Mesenchymal stem cell (in vitro differentiated cells and primary cell): ENCODE results near the gene TRIM58.

Experiments used
- DNase-seq: peaks from one replicate; pipeline ENCODE4 v3.0.0-alpha.2; 2013
- H2AFZ ChIP-seq: one replicate; pipeline ENCODE4 v1.6.1; 2013; ENCODE audit warnings: low read depth, mild to moderate bottlenecking, control low read depth, inconsistent platforms, low read length, moderate library complexity
- H2AK5ac ChIP-seq: 2 replicates; pipeline ENCODE4 v1.6.1; 2013; ENCODE audit warnings: low read length, moderate library complexity, mild to moderate bottlenecking, inconsistent platforms; ENCODE audit not compliant: severe bottlenecking
- H2BK120ac ChIP-seq: one replicate; pipeline ENCODE4 v1.6.1; 2013; ENCODE audit warnings: low read depth, mild to moderate bottlenecking, inconsistent platforms, low read length, moderate library complexity
- H2BK12ac ChIP-seq, 2 experiments: one replicate each; pipeline ENCODE4 v1.6.1; 2013; ENCODE audit warnings: inconsistent platforms in 2 of 2, low read length in 2 of 2, mild to moderate bottlenecking in 2 of 2, moderate library complexity in 2 of 2, control low read depth in 1 of 2
- H2BK15ac ChIP-seq: one replicate; pipeline ENCODE4 v1.6.1; 2013; ENCODE audit warnings: mild to moderate bottlenecking, low read depth, inconsistent platforms; ENCODE audit not compliant: poor library complexity, severe bottlenecking
- H2BK5ac ChIP-seq: 2 replicates; pipeline ENCODE4 v1.6.1; 2013; ENCODE audit warnings: low read depth, mild to moderate bottlenecking, low read length, control low read depth, inconsistent platforms; ENCODE audit not compliant: poor library complexity, severe bottlenecking
- H3K14ac ChIP-seq, 2 experiments: one replicate each; pipeline ENCODE4 v1.6.1; 2013; ENCODE audit warnings: inconsistent platforms in 2 of 2, low read length in 2 of 2, control low read depth in 1 of 2, mild to moderate bottlenecking in 1 of 2, moderate library complexity in 1 of 2
- H3K18ac ChIP-seq, 2 experiments: one replicate each; pipeline ENCODE4 v1.6.1; 2013; ENCODE audit warnings: inconsistent platforms in 2 of 2, low read length in 2 of 2, control low read depth in 1 of 2, low read depth in 1 of 2, mild to moderate bottlenecking in 1 of 2
- H3K23ac ChIP-seq, 2 experiments: one replicate each; pipeline ENCODE4 v1.6.1; 2013; ENCODE audit warnings: inconsistent platforms in 2 of 2, low read length in 2 of 2, mild to moderate bottlenecking in 2 of 2, moderate library complexity in 2 of 2, control low read depth in 1 of 2
- H3K27ac ChIP-seq: 2 replicates; pipeline ENCODE4 v1.5.1; 2013; ENCODE audit warnings: mild to moderate bottlenecking, moderate library complexity, low read length, control low read depth, inconsistent platforms; ENCODE audit not compliant: poor library complexity, severe bottlenecking
- H3K27me3 ChIP-seq, 2 experiments: 2 replicates each; pipeline versions ENCODE4 v1.6.1 to v1.7.0; 2013; ENCODE audit warnings: low read length in 2 of 2, mild to moderate bottlenecking in 2 of 2, moderate library complexity in 2 of 2, control low read depth in 1 of 2, inconsistent platforms in 1 of 2; ENCODE audit not compliant: control insufficient read depth in 1 of 2, insufficient read depth in 1 of 2
- H3K36me3 ChIP-seq, 2 experiments: 2 replicates each; pipeline versions ENCODE4 v1.6.1 to v1.7.0; 2013; ENCODE audit warnings: low read length in 2 of 2, control low read depth in 1 of 2, inconsistent platforms in 1 of 2, low read depth in 1 of 2, mild to moderate bottlenecking in 1 of 2; ENCODE audit not compliant: insufficient read depth in 2 of 2, control insufficient read depth in 1 of 2
- H3K4ac ChIP-seq, 2 experiments: one replicate each; pipeline ENCODE4 v1.6.1; 2013; ENCODE audit warnings: inconsistent platforms in 2 of 2, low read length in 2 of 2, mild to moderate bottlenecking in 2 of 2, moderate library complexity in 2 of 2, control low read depth in 1 of 2, low read depth in 1 of 2
- H3K4me1 ChIP-seq: 2 replicates; pipeline ENCODE4 v1.6.1; 2013; ENCODE audit warnings: low read depth, low read length, control low read depth; ENCODE audit not compliant: control insufficient read depth, insufficient read depth
- H3K4me2 ChIP-seq: 2 replicates; pipeline ENCODE4 v1.6.1; 2013; ENCODE audit warnings: low read length, mild to moderate bottlenecking, inconsistent platforms; ENCODE audit not compliant: poor library complexity, severe bottlenecking
- H3K4me3 ChIP-seq, 2 experiments: 2 replicates each; pipeline versions ENCODE4 v1.5.1 to v1.7.0; 2013; ENCODE audit warnings: low read length in 2 of 2, mild to moderate bottlenecking in 2 of 2, control low read depth in 1 of 2, low read depth in 1 of 2; ENCODE audit not compliant: insufficient read depth in 1 of 2
- H3K79me1 ChIP-seq: replicated peaks from 2 replicates; pipeline ENCODE4 v1.6.1; 2013; ENCODE audit warnings: mild to moderate bottlenecking, control low read depth, low read length, inconsistent platforms; ENCODE audit not compliant: poor library complexity, severe bottlenecking
- H3K9ac ChIP-seq: 2 replicates; pipeline ENCODE4 v1.7.0; 2013; ENCODE audit warnings: mild to moderate bottlenecking, low read length, moderate library complexity
- H3K9me3 ChIP-seq: 2 replicates; pipeline ENCODE4 v1.7.0; 2013; ENCODE audit warnings: mild to moderate bottlenecking, low read length; ENCODE audit not compliant: control insufficient read depth
- H4K8ac ChIP-seq: one replicate; pipeline ENCODE4 v1.6.1; 2013; ENCODE audit warnings: inconsistent platforms, mild to moderate bottlenecking, low read length, moderate library complexity
- H4K91ac ChIP-seq: one replicate; pipeline ENCODE4 v1.6.1; 2013; ENCODE audit warnings: mild to moderate bottlenecking, low read length, inconsistent platforms
- WGBS: methylation state at CpG from one replicate; pipeline ENCODE4 v1.1.7; 2013; ENCODE audit warnings: mixed read lengths; 5-methylcytosine and 5-hydroxymethylcytosine counted together

The TRIM58 gene

DNA sequence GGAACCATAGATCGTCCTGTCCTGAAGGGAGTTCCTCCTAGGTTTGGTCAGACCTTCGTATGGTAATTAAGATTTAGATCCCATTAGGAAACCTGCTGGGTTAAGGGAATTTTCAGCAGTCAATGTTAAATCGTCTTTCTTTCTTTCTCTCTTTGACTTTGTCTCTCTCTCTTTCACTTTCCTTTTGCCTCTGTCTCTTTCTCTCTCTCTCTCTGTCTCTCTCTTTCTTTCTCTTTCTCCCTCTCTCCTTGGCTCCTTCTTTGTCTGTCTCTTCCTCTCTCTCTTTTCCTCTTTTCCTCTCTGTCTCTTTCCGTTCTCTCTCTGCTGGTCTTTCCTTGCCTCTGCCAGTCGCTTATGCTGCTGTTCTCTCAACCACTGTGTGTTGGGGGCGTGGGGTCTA, 47.1 kb downstream of the TRIM58 start:
- no peak overlapping the region for H2BK15ac ChIP-seq
- no peak overlapping the region for H3K4ac ChIP-seq
- H2BK5ac ChIP-seq = no peak overlapping the region
- no peak overlapping the region for H3K4me3 ChIP-seq
- H2BK120ac ChIP-seq = no peak overlapping the region
- no peak overlapping the region for H2BK12ac ChIP-seq
- no peaks in the 10 kb centered on the region for H3K4me1 ChIP-seq
- H3K27me3 ChIP-seq = no peaks in the 10 kb centered on the region
- H2AFZ ChIP-seq = no peak overlapping the region
- no peak overlapping the region for H3K4me2 ChIP-seq
- no peak overlapping the region for H2AK5ac ChIP-seq
- no peak overlapping the region for H3K9ac ChIP-seq
- H3K27ac ChIP-seq = no peak overlapping the region
- H3K18ac ChIP-seq = no peak overlapping the region
- no peak overlapping the region for H3K14ac ChIP-seq
- H3K79me1 ChIP-seq = no peaks in the 10 kb centered on the region
- no peaks in the 10 kb centered on the region for H3K36me3 ChIP-seq
- H4K8ac ChIP-seq = no peak overlapping the region
- H4K91ac ChIP-seq = no peak overlapping the region
- no peak for DNase-seq
- WGBS = 72% methylated on average over 5 of the region's 6 CpGs
- no peaks in the 10 kb centered on the region for H3K9me3 ChIP-seq
- H3K23ac ChIP-seq = no peak overlapping the region

DNA sequence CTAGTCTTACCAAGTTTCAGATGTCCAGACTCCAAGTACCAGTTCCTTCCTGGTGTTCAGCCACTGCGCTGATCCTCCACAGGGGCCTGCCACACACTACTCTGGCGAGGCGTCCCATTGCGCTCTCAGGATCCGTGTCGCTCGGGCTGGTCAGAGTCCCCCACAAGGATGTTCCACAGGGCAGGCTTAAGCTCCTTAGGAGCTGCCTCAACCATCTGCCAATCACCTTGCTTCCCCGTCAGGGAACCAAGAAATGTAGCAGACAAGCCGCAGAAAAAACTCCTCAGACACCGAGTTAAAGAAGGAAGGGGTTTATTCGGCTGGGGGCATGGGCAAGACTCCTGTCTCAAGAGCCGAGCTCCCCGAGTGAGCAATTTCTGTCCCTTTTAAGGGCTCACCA, 48.2 kb downstream of the TRIM58 start:
- H2AFZ ChIP-seq = no peak overlapping the region
- H2BK5ac ChIP-seq = no peak overlapping the region
- no peak overlapping the region for H3K18ac ChIP-seq
- H3K14ac ChIP-seq = no peak overlapping the region
- no peaks in the 10 kb centered on the region for H3K9me3 ChIP-seq
- H3K9ac ChIP-seq = no peak overlapping the region
- no peak overlapping the region for H3K4me3 ChIP-seq
- no peak overlapping the region for H3K4ac ChIP-seq
- 82% methylated on average over 13 of the region's 13 CpGs for WGBS
- no peak overlapping the region for H4K8ac ChIP-seq
- H2BK120ac ChIP-seq = no peak overlapping the region
- DNase-seq = no peak
- no peaks in the 10 kb centered on the region for H3K4me1 ChIP-seq
- no peaks in the 10 kb centered on the region for H3K27me3 ChIP-seq
- H3K23ac ChIP-seq = no peak overlapping the region
- no peak overlapping the region for H3K4me2 ChIP-seq
- no peak overlapping the region for H4K91ac ChIP-seq
- no peak overlapping the region for H2BK15ac ChIP-seq
- H3K79me1 ChIP-seq = no peaks in the 10 kb centered on the region
- H3K27ac ChIP-seq = no peak overlapping the region
- H3K36me3 ChIP-seq = no peaks in the 10 kb centered on the region
- H2BK12ac ChIP-seq = no peak overlapping the region
- H2AK5ac ChIP-seq = no peak overlapping the region

DNA sequence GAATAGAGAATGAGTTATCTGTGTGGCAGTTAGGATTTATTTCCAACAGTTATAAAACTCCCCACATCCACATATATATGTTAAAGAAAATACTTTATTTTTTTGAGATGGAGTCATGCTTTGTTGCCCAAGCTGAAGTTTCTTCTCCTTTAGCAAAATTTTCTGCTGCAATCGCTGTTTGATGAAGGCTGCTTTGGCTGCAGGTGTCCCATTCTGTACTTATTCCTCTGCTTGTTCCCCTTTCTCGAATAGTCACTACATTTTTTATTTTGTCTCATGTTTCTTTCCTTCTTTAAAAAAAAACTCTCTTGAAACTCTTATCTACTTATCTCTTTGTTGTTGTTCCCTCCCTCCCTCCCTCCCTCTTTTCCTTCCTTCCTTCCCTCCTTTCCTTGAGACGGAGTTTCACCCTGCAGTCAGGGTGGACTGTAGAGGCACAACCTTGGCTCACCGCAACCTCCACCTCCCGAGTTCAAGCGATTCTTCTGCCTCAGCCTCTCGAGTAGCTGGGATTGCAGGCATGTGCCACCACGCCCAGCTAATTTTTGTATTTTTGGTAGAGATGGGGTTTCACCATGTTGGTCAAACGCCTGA, 49.0 kb downstream of the TRIM58 start:
- no peaks in the 10 kb centered on the region for H3K27me3 ChIP-seq
- H3K9me3 ChIP-seq = no peaks in the 10 kb centered on the region
- no peak overlapping the region for H4K8ac ChIP-seq
- H3K79me1 ChIP-seq = no peaks in the 10 kb centered on the region
- H3K4ac ChIP-seq = no peak overlapping the region
- no peak overlapping the region for H3K9ac ChIP-seq
- H2AFZ ChIP-seq = no peak overlapping the region
- no peak overlapping the region for H3K23ac ChIP-seq
- H3K36me3 ChIP-seq = no peaks in the 10 kb centered on the region
- no peak overlapping the region for H2BK5ac ChIP-seq
- no peak overlapping the region for H3K4me3 ChIP-seq
- DNase-seq = no peak
- WGBS = 64% methylated on average over 8 of the region's 9 CpGs
- H3K27ac ChIP-seq = no peak overlapping the region
- H4K91ac ChIP-seq = no peak overlapping the region
- H3K18ac ChIP-seq = no peak overlapping the region
- no peak overlapping the region for H3K4me2 ChIP-seq
- H3K4me1 ChIP-seq = no peaks in the 10 kb centered on the region
- H3K14ac ChIP-seq = no peak overlapping the region
- H2BK120ac ChIP-seq = no peak overlapping the region
- H2AK5ac ChIP-seq = no peak overlapping the region
- no peak overlapping the region for H2BK12ac ChIP-seq
- no peak overlapping the region for H2BK15ac ChIP-seq

DNA sequence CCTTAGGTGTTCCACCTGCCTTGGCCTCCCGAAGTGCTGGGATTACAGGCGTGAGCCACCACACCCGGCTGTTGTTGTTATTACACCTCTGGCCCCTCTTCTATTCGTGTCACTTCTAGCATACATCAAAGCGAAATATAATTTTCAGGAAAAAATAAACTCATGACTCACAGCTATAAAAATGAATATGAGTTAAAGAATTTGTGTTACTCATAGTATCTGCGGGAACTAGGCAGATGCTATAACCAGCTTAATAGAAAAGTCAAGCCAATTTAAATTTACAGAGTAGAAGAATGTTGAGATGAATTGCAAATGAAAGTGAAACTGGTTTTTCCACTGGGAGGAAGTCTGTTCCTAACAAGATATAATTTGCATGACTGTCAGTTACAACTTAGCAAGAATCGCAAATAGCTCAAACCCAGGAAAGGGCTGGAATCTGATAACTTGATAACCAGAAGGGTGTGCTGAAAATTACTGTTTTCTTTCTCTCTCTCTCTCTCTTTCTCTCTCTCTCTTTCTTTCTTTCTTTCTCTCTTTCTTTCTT, 49.6 kb downstream of the TRIM58 start:
- no peak overlapping the region for H2AK5ac ChIP-seq
- H3K4me2 ChIP-seq = peak overlapping the region; percentile 43
- peak overlapping the region; percentile 47 for H3K27ac ChIP-seq
- no peaks in the 10 kb centered on the region for H3K4me1 ChIP-seq
- no peak overlapping the region for H2BK120ac ChIP-seq
- no peak overlapping the region for H2BK5ac ChIP-seq
- H3K18ac ChIP-seq = no peak overlapping the region
- no peak overlapping the region for H4K91ac ChIP-seq
- WGBS = 90% methylated on average over 4 of the region's 7 CpGs
- H2BK12ac ChIP-seq = no peak overlapping the region
- no peak overlapping the region for H3K23ac ChIP-seq
- H2BK15ac ChIP-seq = no peak overlapping the region
- no peak overlapping the region for H3K4ac ChIP-seq
- no peaks in the 10 kb centered on the region for H3K9me3 ChIP-seq
- peak; percentile 1 for DNase-seq
- no peaks in the 10 kb centered on the region for H3K27me3 ChIP-seq
- no peak overlapping the region for H3K14ac ChIP-seq
- peak overlapping the region; percentile 77 for H3K9ac ChIP-seq
- no peak overlapping the region for H2AFZ ChIP-seq
- no peaks in the 10 kb centered on the region for H3K36me3 ChIP-seq
- H3K4me3 ChIP-seq = peak overlapping the region in 1 of 2 experiments; percentile 47
- no peak overlapping the region for H4K8ac ChIP-seq
- H3K79me1 ChIP-seq = no peaks in the 10 kb centered on the region
